Measurements from ENCODE around the gene RAB11FIP5. TPM values are rescaled to one million over a fixed set of nuclear protein-coding genes. Genes with fewer than 3 reads are reported as not detected.

Gene RAB11FIP5
- total and polyA plus RNA-seq, 2 experiments from 2014 or later: 4.4 to 16.6 TPM

DNA sequence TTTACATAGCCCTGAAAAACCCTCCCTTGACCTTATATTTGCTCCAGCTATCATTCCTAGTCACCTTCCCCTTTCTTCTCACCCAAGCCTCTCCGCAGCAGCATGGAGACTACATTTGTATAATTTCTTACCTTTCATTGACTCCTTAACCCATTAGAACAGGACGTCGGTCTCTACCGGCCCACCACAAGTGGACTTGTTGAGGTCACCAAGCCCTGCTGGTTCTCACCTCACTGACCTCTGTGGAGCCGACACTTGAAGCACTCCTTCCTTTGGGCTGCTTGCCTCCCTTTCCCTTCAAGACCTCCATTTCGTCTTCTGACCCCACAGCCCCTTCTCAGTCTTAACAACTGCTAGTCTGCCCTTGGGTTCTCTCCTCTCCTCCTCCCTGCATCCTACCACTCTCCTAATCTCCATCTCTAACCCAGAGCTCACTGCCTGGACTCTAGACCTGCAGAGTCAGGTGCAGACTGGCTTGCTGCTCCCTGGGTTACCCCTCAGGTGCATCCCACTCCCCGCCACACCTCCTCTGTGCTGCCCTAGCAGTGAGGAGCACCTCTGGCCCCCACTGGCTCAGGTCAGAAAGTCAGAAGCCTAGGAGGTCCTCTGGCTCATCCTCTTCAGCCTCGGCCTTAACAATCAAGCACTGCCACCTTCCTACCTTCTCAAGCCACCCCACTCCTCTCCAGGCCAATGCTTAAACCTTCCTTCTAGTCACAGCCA is 35.9 kb downstream of the RAB11FIP5 start (continued):
- TF ChIP-seq, protein P1, sequence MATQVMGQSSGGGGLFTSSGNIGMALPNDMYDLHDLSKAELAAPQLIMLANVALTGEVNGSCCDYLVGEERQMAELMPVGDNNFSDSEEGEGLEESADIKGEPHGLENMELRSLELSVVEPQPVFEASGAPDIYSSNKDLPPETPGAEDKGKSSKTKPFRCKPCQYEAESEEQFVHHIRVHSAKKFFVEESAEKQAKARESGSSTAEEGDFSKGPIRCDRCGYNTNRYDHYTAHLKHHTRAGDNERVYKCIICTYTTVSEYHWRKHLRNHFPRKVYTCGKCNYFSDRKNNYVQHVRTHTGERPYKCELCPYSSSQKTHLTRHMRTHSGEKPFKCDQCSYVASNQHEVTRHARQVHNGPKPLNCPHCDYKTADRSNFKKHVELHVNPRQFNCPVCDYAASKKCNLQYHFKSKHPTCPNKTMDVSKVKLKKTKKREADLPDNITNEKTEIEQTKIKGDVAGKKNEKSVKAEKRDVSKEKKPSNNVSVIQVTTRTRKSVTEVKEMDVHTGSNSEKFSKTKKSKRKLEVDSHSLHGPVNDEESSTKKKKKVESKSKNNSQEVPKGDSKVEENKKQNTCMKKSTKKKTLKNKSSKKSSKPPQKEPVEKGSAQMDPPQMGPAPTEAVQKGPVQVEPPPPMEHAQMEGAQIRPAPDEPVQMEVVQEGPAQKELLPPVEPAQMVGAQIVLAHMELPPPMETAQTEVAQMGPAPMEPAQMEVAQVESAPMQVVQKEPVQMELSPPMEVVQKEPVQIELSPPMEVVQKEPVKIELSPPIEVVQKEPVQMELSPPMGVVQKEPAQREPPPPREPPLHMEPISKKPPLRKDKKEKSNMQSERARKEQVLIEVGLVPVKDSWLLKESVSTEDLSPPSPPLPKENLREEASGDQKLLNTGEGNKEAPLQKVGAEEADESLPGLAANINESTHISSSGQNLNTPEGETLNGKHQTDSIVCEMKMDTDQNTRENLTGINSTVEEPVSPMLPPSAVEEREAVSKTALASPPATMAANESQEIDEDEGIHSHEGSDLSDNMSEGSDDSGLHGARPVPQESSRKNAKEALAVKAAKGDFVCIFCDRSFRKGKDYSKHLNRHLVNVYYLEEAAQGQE (IDR thresholded peaks at IDR 0.05; ENCODE audit: unreplicated experiment): no peak
- TF ChIP-seq JUNB (IDR thresholded peaks at IDR 0.05; ENCODE audit: unreplicated experiment): no peak
- no peak for TF ChIP-seq STAT1 (IDR thresholded peaks at IDR 0.05; ENCODE audit: unreplicated experiment)
- no peak for TF ChIP-seq EZH2 (IDR thresholded peaks at IDR 0.05; ENCODE audit: low read depth, unreplicated experiment)
- no peak for TF ChIP-seq CREB1 (CRISPR knock-in tag; IDR thresholded peaks at IDR 0.05; ENCODE audit: low read depth)
- TF ChIP-seq, protein P2, sequence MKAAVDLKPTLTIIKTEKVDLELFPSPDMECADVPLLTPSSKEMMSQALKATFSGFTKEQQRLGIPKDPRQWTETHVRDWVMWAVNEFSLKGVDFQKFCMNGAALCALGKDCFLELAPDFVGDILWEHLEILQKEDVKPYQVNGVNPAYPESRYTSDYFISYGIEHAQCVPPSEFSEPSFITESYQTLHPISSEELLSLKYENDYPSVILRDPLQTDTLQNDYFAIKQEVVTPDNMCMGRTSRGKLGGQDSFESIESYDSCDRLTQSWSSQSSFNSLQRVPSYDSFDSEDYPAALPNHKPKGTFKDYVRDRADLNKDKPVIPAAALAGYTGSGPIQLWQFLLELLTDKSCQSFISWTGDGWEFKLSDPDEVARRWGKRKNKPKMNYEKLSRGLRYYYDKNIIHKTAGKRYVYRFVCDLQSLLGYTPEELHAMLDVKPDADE (IDR thresholded peaks at IDR 0.05): no peak
- TF ChIP-seq, protein P3, sequence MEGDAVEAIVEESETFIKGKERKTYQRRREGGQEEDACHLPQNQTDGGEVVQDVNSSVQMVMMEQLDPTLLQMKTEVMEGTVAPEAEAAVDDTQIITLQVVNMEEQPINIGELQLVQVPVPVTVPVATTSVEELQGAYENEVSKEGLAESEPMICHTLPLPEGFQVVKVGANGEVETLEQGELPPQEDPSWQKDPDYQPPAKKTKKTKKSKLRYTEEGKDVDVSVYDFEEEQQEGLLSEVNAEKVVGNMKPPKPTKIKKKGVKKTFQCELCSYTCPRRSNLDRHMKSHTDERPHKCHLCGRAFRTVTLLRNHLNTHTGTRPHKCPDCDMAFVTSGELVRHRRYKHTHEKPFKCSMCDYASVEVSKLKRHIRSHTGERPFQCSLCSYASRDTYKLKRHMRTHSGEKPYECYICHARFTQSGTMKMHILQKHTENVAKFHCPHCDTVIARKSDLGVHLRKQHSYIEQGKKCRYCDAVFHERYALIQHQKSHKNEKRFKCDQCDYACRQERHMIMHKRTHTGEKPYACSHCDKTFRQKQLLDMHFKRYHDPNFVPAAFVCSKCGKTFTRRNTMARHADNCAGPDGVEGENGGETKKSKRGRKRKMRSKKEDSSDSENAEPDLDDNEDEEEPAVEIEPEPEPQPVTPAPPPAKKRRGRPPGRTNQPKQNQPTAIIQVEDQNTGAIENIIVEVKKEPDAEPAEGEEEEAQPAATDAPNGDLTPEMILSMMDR (conservative IDR thresholded peaks at IDR 0.05; ENCODE audit: low read depth in 2 of 2): no peak
- no peak for TF ChIP-seq EZH2phosphoT487 (IDR thresholded peaks at IDR 0.05; ENCODE audit: unreplicated experiment)

DNA sequence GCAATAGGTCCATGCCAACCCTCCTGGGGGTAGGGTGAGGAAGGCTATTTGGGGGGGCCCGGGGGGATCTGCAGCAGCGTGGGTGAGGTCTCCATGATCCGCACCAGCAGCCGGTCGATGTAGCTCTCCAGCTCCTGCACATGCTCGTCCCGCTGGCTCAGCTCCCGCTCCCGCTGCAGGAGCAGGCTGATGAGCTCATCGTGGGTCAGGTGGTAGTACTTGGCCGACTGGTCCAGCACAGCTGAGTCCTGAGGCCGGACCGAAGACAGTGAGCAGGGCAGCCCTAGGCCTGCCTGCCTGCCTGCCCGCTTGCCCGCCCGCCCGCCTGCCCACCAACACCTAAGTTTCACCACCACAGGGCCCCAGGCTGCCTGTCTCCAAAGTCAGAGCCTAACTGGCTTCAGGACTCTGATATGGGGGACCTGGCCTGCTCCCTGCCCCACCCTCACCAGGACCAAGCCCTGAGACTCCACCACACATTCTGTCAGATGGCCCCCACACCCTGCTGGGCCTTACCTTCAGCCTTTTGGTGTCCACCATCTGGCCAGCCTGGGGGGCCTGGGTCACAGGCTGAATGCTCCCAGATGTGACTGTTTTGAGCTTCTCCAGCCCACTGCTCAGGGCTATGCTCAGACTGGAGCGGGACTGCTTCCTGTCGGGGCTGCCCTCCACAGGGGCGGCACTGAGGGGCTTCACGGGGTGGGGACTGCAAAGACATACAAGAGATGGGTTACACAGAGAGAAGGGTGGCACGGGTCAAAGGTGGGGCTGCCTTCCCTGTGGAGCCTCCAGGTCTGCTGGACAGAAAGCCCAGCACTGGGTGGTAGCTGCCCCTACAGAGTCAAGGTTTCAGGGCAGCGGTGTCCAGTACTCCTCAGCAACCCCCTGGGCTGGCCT is 37.0 kb downstream of the RAB11FIP5 start:
- Histone ChIP-seq H3K79me2 (replicated peaks; ENCODE audit: insufficient read depth) (no peaks in the 10 kb centered on the region), H3K4me1 (ENCODE audit: insufficient read depth) (peaks cover 3% of the 10 kb centered on the region; the same call in 1 of the 2 replicates), H3K4me3 (no peak overlapping the region), H3K36me3 (ENCODE audit: insufficient read depth) (no peaks in the 10 kb centered on the region), H3K9me2 (ENCODE audit: insufficient read depth) (no peaks in the 10 kb centered on the region), H3F3A (replicated peaks; ENCODE audit: low read depth) (no peaks in the 10 kb centered on the region), H3K27me3 (ENCODE audit: insufficient read depth) (no peaks in the 10 kb centered on the region), H2AFZ (no peak overlapping the region), H4K20me1 (replicated peaks; ENCODE audit: insufficient read depth) (no peaks in the 10 kb centered on the region; the same call in 1 of the 2 replicates), H3K4me2 (no peak overlapping the region), H3K27ac (ENCODE audit: low read depth) (no peak overlapping the region)
- no peaks in the 10 kb centered on the region; the same call in 2 of the 3 replicates for H3K36me3 Mint-ChIP-seq (ENCODE audit: low read depth)
- peaks cover 4% of the 10 kb centered on the region for H3K4me1 Mint-ChIP-seq
- peaks cover 20% of the 10 kb centered on the region for H3K27me3 Mint-ChIP-seq (ENCODE audit: insufficient read depth, low read depth, poor library complexity)
- no peak overlapping the region for H3K4me3 Mint-ChIP-seq
- ATAC-seq (no peak), DNase-seq (ENCODE audit: low spot score) (no peak)
- no peaks in the 10 kb centered on the region for H3K9me3 Mint-ChIP-seq
- H3K27ac Mint-ChIP-seq: no peak overlapping the region
- no peak for TF ChIP-seq STAT1 (IDR thresholded peaks at IDR 0.05; ENCODE audit: unreplicated experiment)
- TF ChIP-seq, protein P2 (IDR thresholded peaks at IDR 0.05): no peak
